GM19025 (cell line): Measurements from ENCODE around the gene TMEM254.
"Not testable (repeated sequence)": the region's sequence is repeated elsewhere in the genome, so short reads cannot be mapped to it uniquely, and the experiment has no call there.

Experiments
- ATAC-seq: cut with Tn5 transposase; IDR thresholded peaks from one replicate; pipeline ENCODE4 v1.9.1; 2021; ENCODE audit warnings: mild to moderate bottlenecking, low read depth, moderate library complexity; ENCODE audit not compliant: unreplicated experiment

Gene TMEM254

GRCh38 chr10:80078448-80079311 lies at the start of gene TMEM254:
TSS of gene TMEM254 (plus strand) at chr10:80078665. CDS start at chr10:80078700, 35 bp downstream.
- peak; percentile 84 for ATAC-seq

GRCh38 chr10:80029205-80029604 lies 49.3 kb upstream of the TMEM254 start:
- ATAC-seq: not testable (repeated sequence)

- ATAC-seq: not testable (repeated sequence)
Observed at GRCh38 chr10:80029865-80030264, 48.6 kb upstream of the TMEM254 start.

GRCh38 chr10:80032503-80032902 lies 46.0 kb upstream of the TMEM254 start:
- ATAC-seq: no peak

- not testable (repeated sequence) for ATAC-seq
Observed at GRCh38 chr10:80034766-80035165, 43.7 kb upstream of the TMEM254 start.

GRCh38 chr10:80035430-80035829 lies 43.0 kb upstream of the TMEM254 start:
- not testable (repeated sequence) for ATAC-seq

- not testable (repeated sequence) for ATAC-seq
Observed at GRCh38 chr10:80036921-80037500, 41.5 kb upstream of the TMEM254 start.

GRCh38 chr10:80038226-80038625 lies 40.2 kb upstream of the TMEM254 start:
- not testable (repeated sequence) for ATAC-seq

GRCh38 chr10:80041162-80041561 lies 37.3 kb upstream of the TMEM254 start:
- no peak for ATAC-seq

GRCh38 chr10:80044935-80045334 lies 33.5 kb upstream of the TMEM254 start:
- peak; percentile 63 for ATAC-seq

GRCh38 chr10:80046629-80047441 lies 31.6 kb upstream of the TMEM254 start:
- peak; percentile 66 for ATAC-seq

- no peak for ATAC-seq
Observed at GRCh38 chr10:80050752-80051151, 27.7 kb upstream of the TMEM254 start.

GRCh38 chr10:80051993-80052392 lies 26.5 kb upstream of the TMEM254 start:
- no peak for ATAC-seq

- no peak for ATAC-seq
Observed at GRCh38 chr10:80055760-80056159, 22.7 kb upstream of the TMEM254 start.

GRCh38 chr10:80057171-80057570 lies 21.3 kb upstream of the TMEM254 start:
- no peak for ATAC-seq

GRCh38 chr10:80064120-80064886 lies 14.2 kb upstream of the TMEM254 start:
- ATAC-seq: no peak

- ATAC-seq: no peak
Observed at GRCh38 chr10:80066809-80067208, 11.7 kb upstream of the TMEM254 start.

GRCh38 chr10:80067821-80068220 lies 10.6 kb upstream of the TMEM254 start:
- not testable (repeated sequence) for ATAC-seq

GRCh38 chr10:80068270-80068669 lies 10.2 kb upstream of the TMEM254 start:
- ATAC-seq: no peak

GRCh38 chr10:80070057-80070456 lies 8.4 kb upstream of the TMEM254 start:
- no peak for ATAC-seq
